Neural progenitor cell (in vitro differentiated cells): ENCODE data around the gene ZNF618.

ENCODE experiments used
- CTCF ChIP-seq: fragments of 200-600 bp; sonication (generic); IDR thresholded peaks from 2 replicates; pipeline ENCODE4 v1.5.1; 2017; ENCODE audit warnings: antibody characterized with exemption, mild to moderate bottlenecking
- EZH2 ChIP-seq: fragments of 200-600 bp; sonication (generic); IDR thresholded peaks from 2 replicates; pipeline ENCODE4 v1.6.1; 2017; ENCODE audit warnings: antibody characterized with exemption, mild to moderate bottlenecking, moderate library complexity

GRCh38 chr9:113844466-113844865 is 31.6 kb upstream of the ZNF618 start:
- TF ChIP-seq CTCF (no peak), EZH2 (no peak)
